ENCODE data around the gene CIZ1.

The CIZ1 gene

GRCh38 chr9:128149001-128149701 lies 42.2 kb downstream of the CIZ1 start, which contains the start of gene LCN2:
TSS of gene LCN2 (plus strand) at chr9:128149453. CDS start at chr9:128149526, 73 bp downstream.
- H3K4me3 ChIP-seq (IDR thresholded peaks at IDR 0.05; ENCODE audit: insufficient read depth, low read depth, low read length): no peak within 1 kb of the TSS
- H3K27me3 ChIP-seq (ENCODE audit: insufficient read depth, low read depth): no peaks in the 10 kb centered on the region; the same call in 1 of the 2 replicates
- H2AFZ ChIP-seq (ENCODE audit: low read depth): no peak within 1 kb of the TSS
- no peaks in the 10 kb centered on the region for H4K20me1 ChIP-seq (ENCODE audit: insufficient read depth)
- H3K4me2 ChIP-seq: no peak within 1 kb of the TSS
- H3K36me3 ChIP-seq (ENCODE audit: insufficient read depth): no peaks in the 10 kb centered on the region
- no peaks in the 10 kb centered on the region for H3K79me2 ChIP-seq (ENCODE audit: insufficient read depth, low read depth)
- H3K27ac ChIP-seq: no peak within 1 kb of the TSS
- no peak within 1 kb of the TSS for H3K9ac ChIP-seq
- H3K4me1 ChIP-seq (ENCODE audit: low read depth, poor library complexity, severe bottlenecking): no peaks in the 10 kb centered on the region
- TF ChIP-seq, protein P1, sequence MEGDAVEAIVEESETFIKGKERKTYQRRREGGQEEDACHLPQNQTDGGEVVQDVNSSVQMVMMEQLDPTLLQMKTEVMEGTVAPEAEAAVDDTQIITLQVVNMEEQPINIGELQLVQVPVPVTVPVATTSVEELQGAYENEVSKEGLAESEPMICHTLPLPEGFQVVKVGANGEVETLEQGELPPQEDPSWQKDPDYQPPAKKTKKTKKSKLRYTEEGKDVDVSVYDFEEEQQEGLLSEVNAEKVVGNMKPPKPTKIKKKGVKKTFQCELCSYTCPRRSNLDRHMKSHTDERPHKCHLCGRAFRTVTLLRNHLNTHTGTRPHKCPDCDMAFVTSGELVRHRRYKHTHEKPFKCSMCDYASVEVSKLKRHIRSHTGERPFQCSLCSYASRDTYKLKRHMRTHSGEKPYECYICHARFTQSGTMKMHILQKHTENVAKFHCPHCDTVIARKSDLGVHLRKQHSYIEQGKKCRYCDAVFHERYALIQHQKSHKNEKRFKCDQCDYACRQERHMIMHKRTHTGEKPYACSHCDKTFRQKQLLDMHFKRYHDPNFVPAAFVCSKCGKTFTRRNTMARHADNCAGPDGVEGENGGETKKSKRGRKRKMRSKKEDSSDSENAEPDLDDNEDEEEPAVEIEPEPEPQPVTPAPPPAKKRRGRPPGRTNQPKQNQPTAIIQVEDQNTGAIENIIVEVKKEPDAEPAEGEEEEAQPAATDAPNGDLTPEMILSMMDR (conservative IDR thresholded peaks at IDR 0.05; ENCODE audit: low read depth, low read length): no peak

GRCh38 chr9:128148509-128149000 lies 42.8 kb downstream of the CIZ1 start:
- H3K9ac ChIP-seq: no peak overlapping the region
- no peak overlapping the region for H2AFZ ChIP-seq (ENCODE audit: low read depth)
- H3K27me3 ChIP-seq (ENCODE audit: insufficient read depth, low read depth): no peaks in the 10 kb centered on the region; the same call in 1 of the 2 replicates
- no peaks in the 10 kb centered on the region for H4K20me1 ChIP-seq (ENCODE audit: insufficient read depth)
- no peaks in the 10 kb centered on the region for H3K36me3 ChIP-seq (ENCODE audit: insufficient read depth)
- H3K4me1 ChIP-seq (ENCODE audit: low read depth, poor library complexity, severe bottlenecking): no peaks in the 10 kb centered on the region
- H3K4me3 ChIP-seq (IDR thresholded peaks at IDR 0.05; ENCODE audit: insufficient read depth, low read depth, low read length): no peak overlapping the region
- no peak overlapping the region for H3K4me2 ChIP-seq
- H3K79me2 ChIP-seq (ENCODE audit: insufficient read depth, low read depth): no peaks in the 10 kb centered on the region
- H3K27ac ChIP-seq: no peak overlapping the region
- TF ChIP-seq, protein P1 (conservative IDR thresholded peaks at IDR 0.05; ENCODE audit: low read depth, low read length): no peak

- TF ChIP-seq, protein P1 (conservative IDR thresholded peaks at IDR 0.05; ENCODE audit: low read depth, low read length): no peak
- H2AFZ ChIP-seq (ENCODE audit: low read depth): no peak overlapping the region
- no peak overlapping the region for H3K27ac ChIP-seq
- H3K27me3 ChIP-seq (ENCODE audit: insufficient read depth, low read depth): peaks cover 3% of the 10 kb centered on the region; the same call in 1 of the 2 replicates
- no peak overlapping the region for H3K9ac ChIP-seq
- no peaks in the 10 kb centered on the region for H3K36me3 ChIP-seq (ENCODE audit: insufficient read depth)
- no peaks in the 10 kb centered on the region for H4K20me1 ChIP-seq (ENCODE audit: insufficient read depth)
- H3K4me1 ChIP-seq (ENCODE audit: low read depth, poor library complexity, severe bottlenecking): no peaks in the 10 kb centered on the region
- H3K4me2 ChIP-seq: no peak overlapping the region
- H3K4me3 ChIP-seq (IDR thresholded peaks at IDR 0.05; ENCODE audit: insufficient read depth, low read depth, low read length): no peak overlapping the region
- H3K79me2 ChIP-seq (ENCODE audit: insufficient read depth, low read depth): no peaks in the 10 kb centered on the region
These were observed 44.7 kb downstream of the CIZ1 start for GRCh38 chr9:128146591-128147120.

DNA sequence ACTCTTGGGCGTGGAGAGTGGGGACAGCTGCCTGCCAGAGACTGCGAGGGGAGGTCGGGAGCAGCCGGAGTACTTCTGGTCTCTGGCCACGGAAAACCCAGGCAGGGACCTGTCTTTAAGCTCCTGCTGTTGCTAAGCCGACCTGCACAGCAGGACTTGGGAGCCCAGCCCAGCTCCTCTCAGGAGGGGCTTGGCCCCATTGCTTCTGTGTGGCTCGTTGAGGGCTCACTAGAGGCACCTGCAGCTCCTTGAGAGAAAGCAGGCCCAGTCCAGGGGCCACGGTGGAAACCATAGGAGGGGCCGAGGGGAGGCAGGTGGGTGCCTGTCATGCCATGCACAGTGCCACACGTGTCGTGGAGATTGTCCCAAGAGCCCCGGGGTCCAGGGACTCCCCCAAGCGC lies 45.4 kb downstream of the CIZ1 start:
- Histone ChIP-seq H3K36me3 (ENCODE audit: insufficient read depth) (no peaks in the 10 kb centered on the region), H3K4me3 (IDR thresholded peaks at IDR 0.05; ENCODE audit: insufficient read depth, low read depth, low read length) (no peak overlapping the region), H3K79me2 (ENCODE audit: insufficient read depth, low read depth) (no peaks in the 10 kb centered on the region), H2AFZ (ENCODE audit: low read depth) (no peak overlapping the region), H3K27ac (no peak overlapping the region), H3K4me1 (ENCODE audit: low read depth, poor library complexity, severe bottlenecking) (no peaks in the 10 kb centered on the region), H4K20me1 (ENCODE audit: insufficient read depth) (no peaks in the 10 kb centered on the region), H3K27me3 (ENCODE audit: insufficient read depth, low read depth) (peaks cover 5% of the 10 kb centered on the region; the same call in 1 of the 2 replicates), H3K9ac (no peak overlapping the region), H3K4me2 (no peak overlapping the region)
- TF ChIP-seq, protein P1 (conservative IDR thresholded peaks at IDR 0.05; ENCODE audit: low read depth, low read length): no peak
